ENCODE measurements around the gene LRRC41. TPM values are rescaled to one million over a fixed set of nuclear protein-coding genes. Genes with fewer than 3 reads are reported as not detected.
A peak's percentile ranks its signal among the peaks of the same experiment; 100 is the strongest.
"Not testable (repeated sequence)": the region's sequence is repeated elsewhere in the genome, so short reads cannot be mapped to it uniquely, and the experiment has no call there.

The LRRC41 gene
- total RNA-seq, 6 donors from 2014 or later = 49.7 to 97.4 (median 52.8) TPM

- H3K36me3 ChIP-seq; DNase-seq; ATAC-seq (ENCODE audit: low FRiP score in 2 of 2); H3K4me3 ChIP-seq; H3K27me3 ChIP-seq; H3K9me3 ChIP-seq; H3K27ac ChIP-seq; H3K4me1 ChIP-seq: not testable (repeated sequence)
- WGBS, 2 donors = 58 to 71% methylated on average over 7 of the region's 7 CpGs
Measured at GRCh38 chr1:46329807-46330206, 26.4 kb upstream of the LRRC41 start.

- 97% methylated on average over 6 to 7 of the region's 7 CpGs for WGBS, 2 donors
- DNase-seq; H3K27me3 ChIP-seq; H3K9me3 ChIP-seq; H3K4me3 ChIP-seq; ATAC-seq (ENCODE audit: low FRiP score in 2 of 2); H3K36me3 ChIP-seq; H3K27ac ChIP-seq; H3K4me1 ChIP-seq: not testable (repeated sequence)
Measured at GRCh38 chr1:46328182-46328581, 24.8 kb upstream of the LRRC41 start.

- H3K4me3 ChIP-seq; DNase-seq; H3K4me1 ChIP-seq; ATAC-seq (ENCODE audit: low FRiP score in 2 of 2); H3K27me3 ChIP-seq; H3K9me3 ChIP-seq; H3K36me3 ChIP-seq; H3K27ac ChIP-seq: not testable (repeated sequence)
- 85 to 93% methylated on average over 11 of the region's 11 CpGs for WGBS, 2 donors
Measured at GRCh38 chr1:46325285-46326076, 22.1 kb upstream of the LRRC41 start.

DNA sequence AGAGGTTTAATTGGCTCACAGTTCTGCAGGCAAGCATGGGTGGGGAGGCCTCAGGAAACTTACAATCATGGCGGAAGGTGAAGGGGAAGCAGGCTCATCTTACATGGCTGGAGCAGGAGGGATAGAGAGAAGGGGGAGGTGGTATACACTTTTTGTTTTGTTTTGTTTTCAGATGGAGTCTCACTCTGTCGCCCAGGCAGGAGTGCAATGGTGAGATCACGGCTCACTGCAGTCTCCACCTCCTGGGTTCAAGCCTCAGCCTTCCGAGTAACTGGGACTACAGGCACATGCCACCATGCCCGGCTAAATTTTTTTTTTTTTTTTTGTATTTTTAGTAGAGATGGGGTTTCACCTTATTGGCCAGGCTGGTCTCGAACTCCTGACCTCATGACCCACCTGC, 18.8 kb upstream of the LRRC41 start:
- 90 to 94% methylated on average over 6 of the region's 6 CpGs for WGBS, 2 donors
- not testable (repeated sequence) for H3K4me3 ChIP-seq; H3K4me1 ChIP-seq; H3K27ac ChIP-seq; ATAC-seq (ENCODE audit: low FRiP score in 2 of 2); H3K9me3 ChIP-seq; H3K27me3 ChIP-seq; H3K36me3 ChIP-seq; DNase-seq

- peak in 1 of 2 donors; percentile 29 for DNase-seq
- WGBS, 2 donors = 71 to 72% methylated on average over 13 of the region's 13 CpGs
- not testable (repeated sequence) for H3K27me3 ChIP-seq; H3K4me1 ChIP-seq; ATAC-seq (ENCODE audit: low FRiP score in 2 of 2); H3K4me3 ChIP-seq; H3K9me3 ChIP-seq; H3K27ac ChIP-seq
- H3K36me3 ChIP-seq = peaks cover 2 to 25% (median 19%) of the 10 kb centered on the region in 4 donors
Measured at GRCh38 chr1:46319960-46320914, 16.8 kb upstream of the LRRC41 start.

- WGBS, 2 donors = 93 to 94% methylated on average over 6 of the region's 6 CpGs
- not testable (repeated sequence) for H3K27ac ChIP-seq
Measured at GRCh38 chr1:46319301-46319700, 15.9 kb upstream of the LRRC41 start.

DNA sequence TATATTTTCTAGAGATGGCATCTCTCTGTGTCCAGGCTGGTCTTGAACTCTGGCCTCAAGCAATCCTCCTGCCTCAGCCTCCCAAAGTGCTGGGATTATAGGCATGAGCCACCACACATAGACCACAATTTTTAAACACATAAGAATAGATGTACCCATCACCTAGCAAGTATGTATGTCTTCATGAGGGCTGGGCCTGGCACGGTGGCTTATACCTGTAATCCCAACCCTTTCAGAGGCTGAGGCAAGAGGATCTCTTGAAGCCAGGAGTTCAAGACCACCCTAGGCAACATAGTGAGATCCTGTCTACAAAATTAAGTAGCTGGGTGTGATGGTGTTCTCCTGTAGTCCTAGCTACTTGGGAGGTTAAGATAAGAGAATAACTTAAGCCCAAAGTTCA, 13.9 kb upstream of the LRRC41 start:
- DNase-seq = no peak

More at GRCh38 chr1:46319301-46319700, 15.9 kb upstream of the LRRC41 start:
- not testable (repeated sequence) for H3K4me3 ChIP-seq; ATAC-seq (ENCODE audit: low FRiP score in 2 of 2); H3K9me3 ChIP-seq; H3K4me1 ChIP-seq; H3K27me3 ChIP-seq; DNase-seq
- peaks cover 6 to 34% (median 25%) of the 10 kb centered on the region in 4 donors for H3K36me3 ChIP-seq

More for the DNA sequence above, 13.9 kb upstream of the LRRC41 start:
- peaks cover 14 to 53% (median 41%) of the 10 kb centered on the region in 4 donors for H3K36me3 ChIP-seq
- no peak overlapping the region for H3K27ac ChIP-seq
- no peaks in the 10 kb centered on the region for H3K27me3 ChIP-seq
- 79 to 100% methylated on average over 1 of the region's 1 CpG for WGBS, 2 donors
- H3K4me3 ChIP-seq = no peak overlapping the region
- no peaks in the 10 kb centered on the region for H3K9me3 ChIP-seq
- ATAC-seq (ENCODE audit: low FRiP score in 2 of 2) = no peak
- no peaks in the 10 kb centered on the region for H3K4me1 ChIP-seq
- TF ChIP-seq, protein P1, sequence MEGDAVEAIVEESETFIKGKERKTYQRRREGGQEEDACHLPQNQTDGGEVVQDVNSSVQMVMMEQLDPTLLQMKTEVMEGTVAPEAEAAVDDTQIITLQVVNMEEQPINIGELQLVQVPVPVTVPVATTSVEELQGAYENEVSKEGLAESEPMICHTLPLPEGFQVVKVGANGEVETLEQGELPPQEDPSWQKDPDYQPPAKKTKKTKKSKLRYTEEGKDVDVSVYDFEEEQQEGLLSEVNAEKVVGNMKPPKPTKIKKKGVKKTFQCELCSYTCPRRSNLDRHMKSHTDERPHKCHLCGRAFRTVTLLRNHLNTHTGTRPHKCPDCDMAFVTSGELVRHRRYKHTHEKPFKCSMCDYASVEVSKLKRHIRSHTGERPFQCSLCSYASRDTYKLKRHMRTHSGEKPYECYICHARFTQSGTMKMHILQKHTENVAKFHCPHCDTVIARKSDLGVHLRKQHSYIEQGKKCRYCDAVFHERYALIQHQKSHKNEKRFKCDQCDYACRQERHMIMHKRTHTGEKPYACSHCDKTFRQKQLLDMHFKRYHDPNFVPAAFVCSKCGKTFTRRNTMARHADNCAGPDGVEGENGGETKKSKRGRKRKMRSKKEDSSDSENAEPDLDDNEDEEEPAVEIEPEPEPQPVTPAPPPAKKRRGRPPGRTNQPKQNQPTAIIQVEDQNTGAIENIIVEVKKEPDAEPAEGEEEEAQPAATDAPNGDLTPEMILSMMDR (IDR thresholded peaks at IDR 0.05) = no peak
- no peak for TF ChIP-seq POLR2AphosphoS5 (IDR thresholded peaks at IDR 0.05)
- TF ChIP-seq EP300 (IDR thresholded peaks at IDR 0.05) = no peak
- no peak for TF ChIP-seq POLR2A (IDR thresholded peaks at IDR 0.05)
